DMS 273 (cell line): ENCODE data around the gene CAPZB.
A peak's percentile ranks its signal among the peaks of the same experiment; 100 is the strongest.

ENCODE experiments used
- DNase-seq: peaks from one replicate; lab custom pipeline; 2025; ENCODE audit not compliant: unreplicated experiment; lab: John Stamatoyannopoulos, UW

CAPZB gene

DNA sequence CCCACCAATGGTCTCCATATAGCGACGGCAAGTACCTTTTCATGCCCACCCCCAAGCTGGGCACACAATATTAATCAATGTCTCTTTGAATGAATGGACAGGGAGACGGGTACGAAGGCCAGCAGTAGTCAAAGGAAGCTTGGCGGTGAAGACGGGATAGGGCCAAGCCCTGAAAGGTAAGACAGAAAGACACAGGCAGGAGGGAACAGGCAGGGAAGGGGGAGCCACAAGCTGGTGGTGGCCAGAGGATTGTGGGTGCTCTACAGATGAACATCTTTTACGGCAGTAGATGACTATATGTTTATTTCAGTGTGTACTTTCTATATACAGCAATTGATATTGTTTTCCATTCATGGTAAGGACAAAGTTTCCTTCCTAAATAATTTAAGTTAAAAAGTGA is 16.3 kb downstream of the CAPZB start:
- DNase-seq: no peak

DNA sequence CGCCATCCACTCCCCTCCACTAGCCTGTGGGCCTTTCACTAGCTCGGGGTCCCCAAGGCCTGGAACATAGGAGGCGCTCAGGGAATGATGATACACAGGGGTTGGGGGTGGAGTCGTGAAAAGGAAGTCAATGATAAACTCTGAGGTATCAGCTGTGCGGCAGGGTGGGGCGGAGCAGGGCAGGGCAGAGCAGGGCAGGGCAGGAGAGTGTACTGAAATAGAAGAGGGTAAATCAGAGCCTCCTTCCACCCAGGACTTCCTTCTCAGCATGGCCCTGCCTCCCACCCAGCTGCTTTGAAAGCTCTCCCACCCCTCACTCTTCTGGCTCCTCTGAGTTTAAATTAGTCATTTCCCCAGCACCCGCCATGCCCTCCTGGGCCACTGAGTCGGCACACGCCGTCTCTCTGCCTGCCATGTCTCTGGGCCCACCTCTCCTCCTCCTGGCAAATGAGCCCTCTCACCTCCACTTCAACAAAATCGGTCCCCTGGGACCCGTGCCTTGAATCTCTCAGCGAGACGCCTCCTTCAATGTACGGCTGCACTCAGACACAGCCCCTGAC is 16.9 kb downstream of the CAPZB start:
- no peak for DNase-seq

DNA sequence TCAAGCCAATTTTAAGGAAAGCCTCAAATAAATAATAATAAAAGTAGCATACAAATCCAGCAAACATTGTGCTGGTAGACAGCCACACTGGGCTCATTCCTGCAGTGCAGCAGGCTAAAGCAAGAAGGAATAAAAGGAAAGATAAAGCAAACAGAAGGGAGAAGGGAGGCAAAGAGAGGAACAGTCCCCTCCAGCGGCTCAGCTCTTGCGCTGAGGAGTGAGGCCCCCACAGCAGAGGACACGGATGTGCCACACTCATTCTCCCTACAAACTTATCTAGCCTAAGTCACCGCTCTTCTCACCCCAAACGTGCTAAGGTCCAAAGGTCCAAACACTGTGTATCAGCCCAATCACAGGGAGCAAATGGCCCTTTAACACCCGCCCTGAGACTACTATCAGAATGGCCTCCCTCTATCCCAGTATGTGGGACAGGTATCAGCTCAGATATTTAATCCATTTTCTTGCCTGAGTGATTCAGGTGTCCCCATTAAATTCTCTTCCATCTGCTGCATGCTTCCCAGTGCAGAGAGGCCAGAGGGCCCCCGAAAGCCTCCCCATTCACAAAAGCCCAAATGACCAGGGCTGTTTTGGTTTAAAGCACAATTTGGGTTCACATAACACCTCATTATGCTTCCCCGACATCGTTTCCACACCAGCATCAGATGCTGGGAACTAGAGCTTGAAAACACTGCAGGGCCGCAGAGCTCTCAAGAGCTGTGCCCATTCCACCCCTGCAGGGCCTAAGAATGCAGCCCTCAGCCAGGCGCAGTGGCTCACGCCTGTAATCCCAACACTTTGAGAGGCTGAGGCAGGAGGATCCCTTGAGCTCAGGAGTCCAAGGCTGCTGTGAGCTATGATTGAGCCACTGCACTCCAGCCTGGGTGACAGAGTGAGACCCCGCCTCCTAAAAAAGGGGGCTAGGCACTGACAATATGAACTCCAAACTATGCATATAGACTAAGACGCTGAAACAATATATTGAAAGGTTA is 17.8 kb downstream of the CAPZB start:
- DNase-seq: no peak

DNA sequence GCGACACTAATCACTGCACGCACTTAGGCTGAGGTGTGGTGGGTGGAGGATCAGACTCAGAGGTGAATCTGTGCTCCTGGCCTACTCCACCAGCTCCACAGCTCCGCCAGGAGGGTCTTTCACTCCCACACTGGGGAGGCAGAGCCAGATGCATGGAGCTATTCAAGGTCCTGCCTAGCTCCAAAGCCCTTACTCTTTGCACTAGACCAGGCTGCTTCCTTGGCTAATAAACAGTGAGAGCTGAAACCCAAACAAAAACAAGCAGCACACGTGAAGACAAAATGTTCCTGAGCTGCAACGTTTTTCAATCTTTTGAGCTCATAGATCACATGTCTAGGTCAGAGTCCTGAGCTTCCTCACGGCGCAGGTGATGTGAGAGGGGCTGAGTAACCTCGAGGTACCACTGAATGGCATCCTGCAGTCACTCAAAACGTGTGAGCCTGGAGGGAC is 19.2 kb downstream of the CAPZB start:
- no peak for DNase-seq

DNA sequence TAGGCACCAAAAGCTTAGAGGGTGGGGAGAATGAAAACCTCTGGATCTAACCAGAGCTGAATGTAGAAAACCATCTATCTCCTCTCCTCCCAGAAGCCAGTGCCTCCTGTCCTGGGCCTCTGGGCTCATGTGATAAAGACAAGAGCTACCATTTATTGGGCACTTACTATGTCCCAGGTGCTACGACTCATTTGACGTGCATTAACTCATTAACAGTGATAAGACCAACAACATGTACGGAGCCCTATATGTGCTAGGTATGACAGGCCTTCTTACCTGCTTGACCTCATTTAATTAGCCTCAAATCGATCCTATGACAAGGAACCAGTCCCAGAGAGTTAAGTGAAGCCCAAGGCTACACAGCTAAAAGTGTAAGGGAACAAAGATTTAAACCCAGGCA is 19.7 kb downstream of the CAPZB start:
- DNase-seq: no peak

DNA sequence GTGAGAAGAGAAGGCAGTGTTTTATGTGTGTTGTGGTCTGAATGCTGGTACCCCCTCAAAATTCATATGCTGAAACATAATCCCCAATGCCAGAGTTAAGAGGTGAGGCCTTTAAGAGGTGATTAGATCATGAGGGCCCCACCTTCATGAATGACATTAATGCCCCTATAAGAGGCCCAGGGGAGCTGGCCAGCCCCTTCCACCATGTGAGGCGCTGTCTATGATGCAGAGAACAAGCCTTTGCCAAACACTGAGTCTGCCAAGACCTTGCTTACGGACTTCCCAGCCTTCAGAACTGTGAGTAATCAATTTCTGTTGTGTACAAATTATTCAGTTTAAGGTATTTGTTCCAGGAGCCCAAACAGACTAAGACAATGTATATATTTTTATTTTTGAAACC is 20.2 kb downstream of the CAPZB start:
- DNase-seq: no peak

DNA sequence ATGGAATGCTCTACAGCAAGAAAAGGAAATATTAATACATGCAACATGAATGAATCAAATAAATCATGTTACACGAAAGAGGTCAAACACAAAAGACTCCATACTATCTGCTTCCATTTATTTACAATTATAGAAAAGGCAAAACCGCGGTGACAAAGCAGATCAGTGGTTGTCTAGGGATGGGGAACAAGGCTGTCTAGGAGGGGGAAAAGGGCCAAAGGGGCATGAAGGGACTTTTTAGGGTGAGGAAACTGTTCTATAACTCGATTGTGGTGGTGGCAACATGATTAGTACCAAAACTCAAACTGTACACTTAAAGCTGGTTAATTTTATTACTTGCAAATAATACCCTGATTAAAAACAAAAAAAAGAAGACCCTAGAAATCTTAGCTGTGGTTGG is 20.6 kb downstream of the CAPZB start:
- DNase-seq: no peak

DNA sequence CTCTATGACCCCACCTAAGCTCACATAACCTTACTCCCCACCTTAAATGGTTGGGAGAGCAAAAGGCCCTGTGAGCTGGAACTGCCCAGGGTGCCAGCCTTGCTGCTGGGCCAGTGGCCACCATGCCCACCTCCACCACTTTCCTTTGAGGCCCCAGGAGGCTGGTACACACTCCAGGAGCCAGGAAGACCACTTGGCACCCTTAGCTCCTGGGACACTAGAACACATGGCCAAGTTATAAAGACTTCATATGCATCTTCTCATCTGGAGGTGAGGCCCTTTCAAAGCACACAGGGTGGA is 21.9 kb downstream of the CAPZB start:
- no peak for DNase-seq

DNA sequence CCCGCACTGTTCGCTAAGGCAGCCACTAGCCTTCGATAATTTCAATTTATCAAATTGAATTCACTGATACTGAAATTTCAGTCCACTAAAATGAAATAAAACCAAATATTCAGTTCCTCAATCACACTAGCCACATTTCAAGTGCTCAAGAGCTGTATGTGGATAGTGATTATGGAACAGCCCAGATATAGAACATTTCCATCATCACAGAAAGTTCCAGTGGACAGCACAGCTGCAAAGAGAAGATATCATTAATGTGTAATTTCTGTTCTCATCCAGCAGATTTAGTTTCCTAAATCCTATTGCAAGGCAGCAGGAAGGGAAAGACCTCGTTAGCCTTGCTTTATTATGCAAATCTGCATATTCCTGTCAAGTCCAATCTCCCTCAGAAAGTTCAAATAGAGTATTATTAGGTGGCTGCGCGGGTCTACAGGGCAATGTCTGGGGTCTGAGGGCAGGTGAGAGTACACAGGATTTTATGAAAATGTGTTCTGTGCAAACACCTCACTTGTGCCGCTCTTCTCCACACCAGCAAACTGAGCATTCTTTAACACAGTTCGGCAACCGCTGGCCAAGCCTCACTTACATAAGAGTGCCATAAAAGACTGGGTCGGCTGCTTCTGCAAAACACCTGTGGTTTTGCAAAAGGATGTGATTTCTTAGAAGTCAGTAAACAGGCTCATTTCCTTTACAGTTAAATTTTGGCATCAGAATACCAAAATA is 22.4 kb downstream of the CAPZB start:
- no peak for DNase-seq

DNA sequence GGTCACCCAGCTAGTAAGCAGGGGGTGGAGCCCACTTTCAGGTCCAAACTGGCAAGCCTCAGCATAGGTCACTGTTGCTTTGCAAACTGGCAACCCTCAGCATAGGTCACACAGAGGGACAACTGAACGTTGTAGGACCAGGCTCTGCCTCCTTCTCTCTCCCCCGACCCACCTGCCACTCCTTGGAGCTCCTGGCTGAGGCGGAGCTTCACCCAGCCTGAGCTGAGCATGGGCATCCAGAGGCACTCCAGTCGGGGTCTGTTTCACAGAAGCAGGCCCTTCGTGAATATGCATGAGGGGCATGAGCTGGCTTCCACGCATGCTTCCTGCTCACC is 24.2 kb downstream of the CAPZB start:
- DNase-seq: peak; percentile 66

DNA sequence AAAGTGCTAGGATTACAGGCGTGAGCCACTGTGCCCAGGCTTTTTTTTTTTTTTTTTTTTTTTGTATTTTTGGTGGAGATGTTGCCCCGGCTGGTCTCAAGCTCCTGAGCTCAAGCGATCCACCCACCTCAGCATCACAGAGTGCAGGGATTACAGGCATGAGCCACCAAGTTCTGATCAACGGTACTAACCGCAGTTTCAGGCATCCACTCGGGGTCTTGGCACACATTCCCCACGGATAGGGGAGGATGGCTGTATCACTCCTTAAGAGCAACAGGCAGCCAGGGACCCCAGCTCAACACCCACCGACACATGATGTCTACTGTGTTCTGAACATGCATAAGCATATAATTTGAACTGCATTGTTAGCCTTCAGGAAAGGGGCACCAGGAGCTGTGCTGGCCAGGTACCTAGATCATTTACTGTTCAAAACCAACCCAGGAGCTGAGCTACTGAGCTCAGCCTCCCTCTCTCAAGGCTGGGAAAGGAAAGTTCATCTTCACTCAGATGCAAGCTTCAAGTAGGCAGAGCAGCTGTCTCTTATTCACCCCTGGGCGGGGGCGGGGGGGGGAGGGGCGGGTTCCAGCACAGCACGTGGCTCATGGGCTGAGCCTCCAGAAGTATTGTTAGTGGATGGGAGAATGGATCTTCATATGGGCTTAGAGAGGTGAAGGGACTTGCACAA is 24.7 kb downstream of the CAPZB start:
- peak; percentile 65 for DNase-seq

DNA sequence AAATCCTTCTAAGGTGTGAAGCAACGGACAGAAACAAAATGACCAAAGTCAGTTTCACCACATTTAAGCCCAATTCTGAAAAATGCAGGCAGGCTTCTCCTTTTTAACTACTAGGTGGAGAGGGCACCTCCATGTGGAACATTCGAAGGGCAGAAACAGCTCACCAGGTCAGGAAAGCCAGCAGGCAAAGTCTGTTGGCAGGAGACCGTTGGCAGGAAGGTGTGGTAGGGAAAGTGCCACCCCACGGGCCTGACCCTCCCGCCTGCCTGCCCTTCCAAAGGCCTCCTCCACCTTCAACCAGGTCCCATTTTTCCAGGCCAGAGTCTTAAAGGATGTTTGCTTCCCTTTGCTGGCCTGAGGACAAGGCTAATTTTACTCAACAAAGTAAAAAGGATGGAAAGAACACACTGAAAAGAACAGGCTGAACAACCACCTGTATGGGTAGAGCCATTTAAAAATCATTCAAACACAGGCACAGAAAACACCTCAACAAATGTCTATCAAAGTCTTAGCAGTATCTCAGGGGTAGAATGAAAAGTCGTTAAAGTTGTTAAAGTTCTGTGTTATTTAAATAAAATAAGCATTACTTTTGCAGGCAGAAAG is 26.4 kb downstream of the CAPZB start:
- DNase-seq: no peak

DNA sequence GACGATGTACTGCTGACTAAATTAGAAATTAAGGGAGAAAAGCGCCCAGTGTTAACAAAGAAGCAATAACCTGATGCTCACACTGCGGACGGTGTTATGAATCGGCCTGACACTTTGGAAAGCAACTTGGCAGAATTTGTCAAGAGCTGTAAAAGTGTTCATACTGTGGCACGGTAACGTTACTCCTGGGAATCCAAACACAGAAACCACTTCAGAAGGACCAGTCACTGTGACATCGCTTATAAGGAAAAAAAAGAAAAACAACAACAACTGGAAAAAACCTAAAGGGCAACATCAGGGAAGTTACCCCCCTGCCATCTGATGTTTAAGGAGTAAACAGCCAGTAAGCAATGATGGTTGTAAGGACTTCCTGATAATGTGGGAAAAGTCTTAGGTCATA is 27.7 kb downstream of the CAPZB start:
- DNase-seq: no peak

DNA sequence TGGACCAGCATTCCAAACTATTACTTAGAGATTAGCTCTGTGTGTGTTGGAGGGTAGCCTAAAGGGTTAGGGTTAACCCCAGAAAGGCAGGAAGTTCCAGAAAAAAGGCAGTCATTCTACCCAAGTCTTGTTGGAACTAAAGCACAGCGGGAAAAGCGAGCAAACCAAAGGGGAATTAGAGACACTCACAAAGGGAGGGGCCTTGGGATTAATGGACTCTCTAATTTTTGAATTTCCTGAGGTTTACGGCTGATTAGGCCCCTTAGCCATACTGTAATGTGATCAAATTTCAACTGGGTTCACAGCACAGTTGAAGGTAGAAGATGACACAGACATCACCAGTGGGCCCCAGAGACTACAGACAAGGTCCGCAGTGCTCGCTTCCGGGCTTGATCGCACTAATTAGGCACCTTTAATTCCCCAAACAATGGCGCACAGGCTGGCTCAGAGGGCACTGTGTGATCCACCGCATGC is 28.3 kb downstream of the CAPZB start:
- DNase-seq: no peak

DNA sequence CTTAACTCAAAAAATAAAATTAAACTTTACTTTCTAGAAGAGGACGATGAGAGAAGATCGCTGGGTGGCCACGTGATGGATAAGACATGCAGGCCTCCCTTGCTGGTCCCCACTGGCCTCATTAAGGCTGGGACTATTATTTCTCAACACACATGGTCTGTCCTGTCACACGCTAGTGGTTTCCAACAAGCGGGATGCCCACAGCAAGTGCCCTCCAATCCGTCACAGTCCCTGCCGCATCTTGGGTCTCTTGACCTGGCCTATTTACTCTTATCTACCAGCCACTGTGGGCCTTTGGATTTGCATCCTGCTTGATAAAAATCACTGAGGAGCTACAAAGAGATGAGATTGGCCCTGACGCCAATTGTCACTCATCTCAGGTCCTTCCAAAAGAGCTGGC is 30.0 kb downstream of the CAPZB start:
- no peak for DNase-seq

DNA sequence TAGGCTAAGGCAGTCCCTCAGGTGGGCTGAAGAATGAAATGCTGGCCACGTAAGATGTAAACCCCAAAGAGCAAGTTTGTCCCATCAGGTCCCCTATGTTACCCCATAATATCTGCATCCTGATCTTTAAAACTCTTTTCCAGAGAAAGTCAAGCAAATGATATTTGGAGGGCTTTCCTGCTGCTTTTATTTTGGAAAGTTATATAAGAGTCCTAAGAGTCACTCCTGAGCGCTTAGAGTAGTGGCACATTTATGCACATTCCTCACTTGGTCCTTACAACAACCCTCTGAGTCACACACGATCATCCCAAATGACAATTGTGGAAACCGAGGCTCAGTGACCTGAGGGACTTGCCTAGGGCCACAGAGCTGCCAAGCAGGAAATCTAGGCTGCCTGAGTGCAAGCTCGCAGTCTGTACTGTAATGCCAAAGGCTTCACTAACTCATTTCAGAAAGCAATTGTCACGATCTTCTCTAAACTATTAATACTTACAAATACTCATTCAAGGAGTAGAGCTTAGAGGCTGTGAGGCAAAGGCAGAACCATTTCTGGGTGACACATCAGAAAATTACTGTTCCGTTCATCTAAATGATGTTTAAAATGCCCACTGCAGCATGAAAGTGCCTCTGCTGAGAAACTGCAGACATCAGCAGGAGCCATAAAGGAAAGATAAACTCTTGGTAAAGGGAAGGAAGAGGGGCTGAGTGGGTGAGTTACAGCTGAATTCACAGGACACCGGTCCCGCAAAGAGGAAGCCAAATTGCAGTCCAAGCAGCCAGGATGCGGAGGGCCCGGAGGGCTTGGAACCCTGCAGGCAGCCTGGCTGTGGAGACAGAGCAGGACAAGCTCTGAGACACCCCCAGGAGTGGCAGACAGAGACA is 30.8 kb downstream of the CAPZB start:
- no peak for DNase-seq

DNA sequence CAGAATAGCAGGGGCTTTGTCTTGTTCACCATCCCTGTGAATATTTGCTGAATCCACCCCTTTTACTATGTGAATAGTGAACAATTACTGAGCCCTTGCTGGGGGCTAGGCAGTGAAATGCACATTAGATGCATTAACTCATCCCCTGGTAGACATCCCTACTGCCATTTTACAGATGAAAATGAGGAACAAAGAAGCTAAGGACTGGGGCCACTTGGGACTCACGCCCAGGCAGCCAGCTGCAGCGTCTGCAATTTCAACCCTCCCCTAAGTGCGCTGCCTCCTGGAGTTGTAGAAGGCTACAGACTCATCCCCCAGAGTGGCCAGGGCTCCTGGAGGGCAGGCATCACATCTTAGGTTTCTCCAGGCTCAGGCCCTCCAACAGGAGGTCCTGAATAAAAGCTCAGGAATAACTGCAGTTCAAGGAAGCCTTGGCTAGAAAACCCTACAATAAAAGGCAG is 31.6 kb downstream of the CAPZB start:
- no peak for DNase-seq

DNA sequence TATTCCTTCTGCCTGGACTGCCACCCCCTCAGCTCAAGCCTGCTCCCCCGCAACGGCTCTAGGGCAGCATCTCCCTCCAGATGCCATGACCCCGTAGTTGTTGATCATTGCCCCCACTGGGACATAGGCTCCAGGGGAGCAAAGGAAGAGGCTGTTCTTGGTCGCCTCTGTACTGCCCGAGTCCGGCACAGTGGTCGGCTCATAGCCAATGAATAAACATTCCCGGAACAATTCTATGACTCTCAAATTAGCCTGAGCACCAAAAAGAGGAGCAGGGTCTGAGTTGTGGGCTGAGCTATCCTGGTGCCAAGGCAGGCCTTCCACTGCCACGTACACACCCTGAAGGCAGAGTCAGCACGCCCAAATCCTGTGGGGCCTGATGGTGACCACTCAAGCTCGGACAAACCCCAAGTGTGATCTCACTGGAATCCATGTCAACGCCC is 33.1 kb downstream of the CAPZB start:
- no peak for DNase-seq

DNA sequence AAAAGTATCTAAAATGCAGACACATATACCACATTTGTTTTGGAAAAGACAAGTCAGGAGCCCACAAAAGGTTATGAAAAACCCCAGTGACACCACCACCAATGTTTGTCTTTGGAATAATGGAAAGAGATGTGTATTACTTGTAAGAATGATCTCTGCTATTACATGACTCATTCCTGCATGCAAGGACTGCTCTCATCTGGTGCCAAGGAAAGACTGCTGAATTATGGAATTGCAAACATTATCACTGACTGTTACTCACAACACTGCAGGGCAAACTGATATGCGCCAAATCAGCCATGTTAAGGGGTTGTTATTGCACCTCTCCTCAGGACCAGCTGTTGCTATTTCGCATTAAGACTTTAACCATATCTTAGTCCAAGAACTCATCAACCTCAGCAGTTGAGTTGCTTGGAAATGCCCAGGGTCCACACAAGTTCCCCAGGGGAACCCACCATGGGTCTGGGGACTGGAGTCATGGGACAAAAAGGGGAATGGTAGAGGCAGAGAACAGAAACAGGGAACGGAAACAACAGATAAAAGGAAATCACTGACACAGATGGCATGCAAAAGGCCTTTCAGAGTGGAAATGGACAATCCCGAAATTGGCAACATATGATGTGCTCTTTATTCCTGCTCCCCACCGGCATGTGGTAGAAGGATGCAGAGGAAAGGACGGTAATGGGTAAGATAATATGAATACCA is 34.4 kb downstream of the CAPZB start:
- peak; percentile 87 for DNase-seq
